ENCODE measurements around the gene PDE4D. TPM values are rescaled to one million over a fixed set of nuclear protein-coding genes. Genes with fewer than 3 reads are reported as not detected.

Gene PDE4D
- total RNA-seq, 1 donor from 2014 or later, result 44.8 TPM

- Histone ChIP-seq H3K4me1 (no peaks in the 10 kb centered on the region), H3K4me3 (no peak overlapping the region), H3K27me3 (no peaks in the 10 kb centered on the region), H3K36me3 (no peaks in the 10 kb centered on the region), H3K9me3 (no peaks in the 10 kb centered on the region), H3K27ac (no peak overlapping the region)
- TF ChIP-seq CTCF (IDR thresholded peaks at IDR 0.05), result no peak
- intact Hi-C loops (cut with DNase I), result no loop called here
- no peak for DNase-seq (ENCODE audit: low spot score in 2 of 2)
Observed at GRCh38 chr5:59622848-59623247, 270.7 kb downstream of the PDE4D start.

GRCh38 chr5:59621477-59621876 lies 272.0 kb downstream of the PDE4D start:
- TF ChIP-seq CTCF (IDR thresholded peaks at IDR 0.05), result no peak
- H3K9me3 ChIP-seq, result no peaks in the 10 kb centered on the region
- intact Hi-C loops (cut with DNase I), result no loop called here

GRCh38 chr5:59620535-59621212 lies 272.9 kb downstream of the PDE4D start:
- TF ChIP-seq CTCF (IDR thresholded peaks at IDR 0.05), result no peak
- no peak for DNase-seq (ENCODE audit: low spot score in 2 of 2)
- no peaks in the 10 kb centered on the region for H3K9me3 ChIP-seq
- no peaks in the 10 kb centered on the region for H3K4me1 ChIP-seq
- no peaks in the 10 kb centered on the region for H3K27me3 ChIP-seq
- H3K36me3 ChIP-seq, result no peaks in the 10 kb centered on the region
- H3K4me3 ChIP-seq, result no peak overlapping the region
- intact Hi-C loops (cut with DNase I), result no loop called here
- H3K27ac ChIP-seq, result no peak overlapping the region

More at GRCh38 chr5:59621477-59621876, 272.0 kb downstream of the PDE4D start:
- DNase-seq (ENCODE audit: low spot score in 2 of 2), result no peak
- H3K27ac ChIP-seq, result no peak overlapping the region
- H3K36me3 ChIP-seq, result no peaks in the 10 kb centered on the region
- H3K4me1 ChIP-seq, result no peaks in the 10 kb centered on the region
- no peak overlapping the region for H3K4me3 ChIP-seq
- H3K27me3 ChIP-seq, result no peaks in the 10 kb centered on the region

- intact Hi-C loops (cut with DNase I), result no loop called here
- no peak for TF ChIP-seq CTCF (IDR thresholded peaks at IDR 0.05)
- Histone ChIP-seq H3K4me3 (no peak overlapping the region), H3K27ac (no peak overlapping the region), H3K9me3 (no peaks in the 10 kb centered on the region), H3K36me3 (no peaks in the 10 kb centered on the region), H3K27me3 (no peaks in the 10 kb centered on the region), H3K4me1 (no peaks in the 10 kb centered on the region)
- no peak for DNase-seq (ENCODE audit: low spot score in 2 of 2)
Observed at GRCh38 chr5:59618644-59619043, 274.9 kb downstream of the PDE4D start.

GRCh38 chr5:59617186-59617771 lies 276.2 kb downstream of the PDE4D start:
- Histone ChIP-seq H3K27ac (no peak overlapping the region), H3K4me1 (no peaks in the 10 kb centered on the region), H3K27me3 (no peaks in the 10 kb centered on the region), H3K4me3 (no peak overlapping the region), H3K36me3 (no peaks in the 10 kb centered on the region), H3K9me3 (no peaks in the 10 kb centered on the region)
- TF ChIP-seq CTCF (IDR thresholded peaks at IDR 0.05), result no peak
- no peak for DNase-seq (ENCODE audit: low spot score in 2 of 2)
- intact Hi-C loops (cut with DNase I), result no loop called here
